HEK293 (cell line): ENCODE data around the gene CUEDC1.

Experiments
- BCL11B ChIP-seq: fragments of 450-650 bp; formaldehyde crosslinking; IDR thresholded peaks from 2 replicates; pipeline ENCODE4 v1.5.1; 2016; ENCODE audit warnings: low read depth, missing biosample characterization, missing genetic modification characterization
- IKZF3 ChIP-seq: fragments of 450-650 bp; IDR thresholded peaks from 2 replicates; pipeline ENCODE4 v1.5.0; 2018; ENCODE audit warnings: missing biosample characterization, mild to moderate bottlenecking, missing genetic modification characterization, moderate library complexity
- MEIS1 ChIP-seq: sonication (generic); formaldehyde crosslinking; IDR thresholded peaks from 2 replicates; pipeline ENCODE4 v1.8.1; 2022; ENCODE audit warnings: missing genetic modification reagents, mild to moderate bottlenecking, borderline replicate concordance
- REPIN1 ChIP-seq: fragments of 450-650 bp; formaldehyde crosslinking; IDR thresholded peaks from 2 replicates; pipeline ENCODE4 v1.5.1; 2017; ENCODE audit warnings: missing biosample characterization, missing genetic modification characterization, low read depth
- SALL2 ChIP-seq: fragments of 450-650 bp; formaldehyde crosslinking; IDR thresholded peaks from 2 replicates; pipeline ENCODE4 v1.5.0; 2017; ENCODE audit warnings: missing biosample characterization, mild to moderate bottlenecking, missing genetic modification characterization, borderline replicate concordance
- WT1 ChIP-seq: fragments of 450-650 bp; formaldehyde crosslinking; IDR thresholded peaks from 2 replicates; pipeline ENCODE4 v1.5.1; 2016; ENCODE audit warnings: missing biosample characterization, missing genetic modification characterization
- ZBTB20 ChIP-seq: fragments of 450-650 bp; formaldehyde crosslinking; IDR thresholded peaks from 2 replicates; pipeline ENCODE4 v1.5.1; 2016; ENCODE audit warnings: missing biosample characterization, missing genetic modification characterization
- ZBTB44 ChIP-seq: fragments of 450-650 bp; IDR thresholded peaks from 2 replicates; pipeline ENCODE4 v1.5.1; 2018; ENCODE audit warnings: missing biosample characterization, mild to moderate bottlenecking, missing genetic modification characterization
- ZNF138 ChIP-seq: fragments of 450-650 bp; formaldehyde crosslinking; IDR thresholded peaks from 2 replicates; pipeline ENCODE4 v1.5.1; 2016; ENCODE audit warnings: missing biosample characterization, missing genetic modification characterization, borderline replicate concordance
- ZNF175 ChIP-seq: fragments of 450-650 bp; formaldehyde crosslinking; IDR thresholded peaks from 2 replicates; pipeline ENCODE4 v1.5.1; 2016; ENCODE audit warnings: missing biosample characterization, missing genetic modification characterization
- ZNF23 ChIP-seq: fragments of 450-650 bp; formaldehyde crosslinking; IDR thresholded peaks from 2 replicates; pipeline ENCODE4 v1.5.1; 2016; ENCODE audit warnings: missing biosample characterization, missing genetic modification characterization, borderline replicate concordance
- ZNF24 ChIP-seq: fragments of 450-650 bp; formaldehyde crosslinking; IDR thresholded peaks from 2 replicates; pipeline ENCODE4 v1.5.1; 2016; ENCODE audit warnings: missing biosample characterization, missing genetic modification characterization
- ZNF274 ChIP-seq, 2 experiments: fragments of 200-500 bp in 1 of 2; fragments of 450-650 bp in 1 of 2; sonication (Bioruptor generic) in 1 of 2; formaldehyde crosslinking in 1 of 2; IDR thresholded peaks; 2 replicates each; pipeline versions ENCODE4 v1.5.1 to v1.6.1; 2014 to 2016; ENCODE audit warnings: borderline replicate concordance in 1 of 2, inconsistent platforms in 1 of 2, low read length in 1 of 2, missing biosample characterization in 1 of 2, missing genetic modification characterization in 1 of 2
- ZNF354C ChIP-seq: fragments of 450-650 bp; formaldehyde crosslinking; IDR thresholded peaks from 2 replicates; pipeline ENCODE4 v1.5.1; 2016; ENCODE audit warnings: missing biosample characterization, missing genetic modification characterization, low read depth, borderline replicate concordance
- ZNF404 ChIP-seq: fragments of 450-650 bp; formaldehyde crosslinking; IDR thresholded peaks from 2 replicates; pipeline ENCODE4 v1.5.1; 2017; ENCODE audit warnings: missing biosample characterization, missing genetic modification characterization
- ZNF449 ChIP-seq: fragments of 450-650 bp; formaldehyde crosslinking; IDR thresholded peaks from 2 replicates; pipeline ENCODE4 v1.5.1; 2017; ENCODE audit warnings: missing biosample characterization, mild to moderate bottlenecking, missing genetic modification characterization, moderate library complexity
- ZNF548 ChIP-seq: fragments of 450-650 bp; formaldehyde crosslinking; IDR thresholded peaks from 2 replicates; pipeline ENCODE4 v1.5.1; 2016; ENCODE audit warnings: missing biosample characterization, missing genetic modification characterization
- ZNF555 ChIP-seq: fragments of 450-650 bp; formaldehyde crosslinking; conservative IDR thresholded peaks from 2 replicates; pipeline ENCODE4 v1.5.1; 2017; ENCODE audit warnings: missing biosample characterization, mild to moderate bottlenecking, missing genetic modification characterization, inconsistent platforms
- ZNF558 ChIP-seq: fragments of 450-650 bp; formaldehyde crosslinking; IDR thresholded peaks from 2 replicates; pipeline ENCODE4 v1.5.1; 2016; ENCODE audit warnings: missing biosample characterization, missing genetic modification characterization
- ZNF600 ChIP-seq: fragments of 450-650 bp; formaldehyde crosslinking; IDR thresholded peaks from 2 replicates; pipeline ENCODE4 v1.5.1; 2016; ENCODE audit warnings: missing biosample characterization, missing genetic modification characterization
- ZNF645 ChIP-seq: fragments of 450-650 bp; formaldehyde crosslinking; IDR thresholded peaks from 2 replicates; pipeline ENCODE4; 2016; ENCODE audit warnings: missing biosample characterization, missing genetic modification characterization
- ZNF677 ChIP-seq: fragments of 450-650 bp; IDR thresholded peaks from 2 replicates; pipeline ENCODE4 v1.5.0; 2018; ENCODE audit warnings: missing biosample characterization, mild to moderate bottlenecking, missing genetic modification characterization, moderate library complexity
- ZNF692 ChIP-seq: fragments of 450-650 bp; formaldehyde crosslinking; IDR thresholded peaks from 2 replicates; pipeline ENCODE4 v1.5.1; 2016; ENCODE audit warnings: missing biosample characterization, missing genetic modification characterization
- ZNF747 ChIP-seq: fragments of 450-650 bp; formaldehyde crosslinking; IDR thresholded peaks from 2 replicates; pipeline ENCODE4 v1.5.1; 2016; ENCODE audit warnings: missing biosample characterization, missing genetic modification characterization
- ZNF776 ChIP-seq: fragments of 450-650 bp; formaldehyde crosslinking; IDR thresholded peaks from 2 replicates; pipeline ENCODE4 v1.5.0; 2017; ENCODE audit warnings: missing biosample characterization, missing genetic modification characterization, borderline replicate concordance
- ZNF843 ChIP-seq: fragments of 450-650 bp; formaldehyde crosslinking; IDR thresholded peaks from 2 replicates; pipeline ENCODE4 v1.5.1; 2016; ENCODE audit warnings: missing biosample characterization, missing genetic modification characterization
- ZSCAN4 ChIP-seq: fragments of 450-650 bp; formaldehyde crosslinking; IDR thresholded peaks from 2 replicates; pipeline ENCODE4 v1.5.1; 2017; ENCODE audit warnings: missing biosample characterization, missing genetic modification characterization
- ZSCAN5A ChIP-seq: fragments of 450-650 bp; formaldehyde crosslinking; IDR thresholded peaks from 2 replicates; pipeline ENCODE4 v1.5.1; 2016; ENCODE audit warnings: missing biosample characterization, missing genetic modification characterization

CUEDC1 gene

GRCh38 chr17:57811638-57812280, 143.5 kb downstream of the CUEDC1 start (continued):
- TF ChIP-seq REPIN1 (tag by site-specific recombination) (no peak), SALL2 (tag by site-specific recombination) (no peak), ZBTB20 (tag by site-specific recombination) (peak; percentile 33), BCL11B (tag by site-specific recombination) (peak; percentile 5; the same call in 1 of the 2 replicates), ZNF843 (tag by site-specific recombination) (0 out of 2 replicates have a peak, but pooled peaks have one; percentile 45), WT1 (tag by site-specific recombination) (peak; percentile 10; the same call in 1 of the 2 replicates), ZSCAN5A (no peak), ZNF692 (tag by site-specific recombination) (no peak), MEIS1 (no peak), ZSCAN4 (tag by site-specific recombination) (no peak), ZNF548 (tag by site-specific recombination) (no peak), ZNF354C (no peak), ZNF449 (tag by site-specific recombination) (no peak), ZNF555 (tag by site-specific recombination) (no peak), ZNF677 (no peak), ZNF747 (no peak), ZNF138 (tag by site-specific recombination) (no peak), ZNF776 (tag by site-specific recombination) (no peak), ZNF600 (tag by site-specific recombination) (peak; percentile 29; the same call in 1 of the 2 replicates), ZNF23 (tag by site-specific recombination) (no peak), ZNF274 (IDR thresholded peaks at IDR 0.05; ENCODE audit: low read length) (no peak), ZNF274 (tag by site-specific recombination; IDR thresholded peaks at IDR 0.05; ENCODE audit: borderline replicate concordance) (no peak), ZNF175 (tag by site-specific recombination) (no peak), ZNF558 (tag by site-specific recombination) (peak; percentile 2; the same call in 1 of the 2 replicates), ZNF24 (no peak; the same call in 1 of the 2 replicates), ZBTB44 (tag by site-specific recombination) (no peak), ZNF645 (tag by site-specific recombination) (no peak), ZNF404 (no peak), IKZF3 (tag by site-specific recombination) (no peak; the same call in 1 of the 2 replicates)
